ENCODE measurements around the gene PLEKHG4B. TPM values are rescaled to one million over a fixed set of nuclear protein-coding genes. Genes with fewer than 3 reads are reported as not detected.
"Not testable (repeated sequence)": the region's sequence is repeated elsewhere in the genome, so short reads cannot be mapped to it uniquely, and the experiment has no call there.

The PLEKHG4B gene
- total RNA-seq, 2 experiments from 2014 or later, result 0.10 TPM

- ChIA-PET CTCF (interaction anchor here (0.5 kb wide), 1 partner anchor 19 kb away, joined by 3 read pairs; no protein-coding TSS in a partner anchor), POLR2A (no interaction called here)
- no peak overlapping the region for H3K27ac Mint-ChIP-seq
- peaks cover 2% of the 10 kb centered on the region for H3K9me3 Mint-ChIP-seq
- H3K4me3 Mint-ChIP-seq, result no peak overlapping the region
- H3K27me3 Mint-ChIP-seq, result no peaks in the 10 kb centered on the region
- no peaks in the 10 kb centered on the region for H3K36me3 Mint-ChIP-seq (ENCODE audit: low read depth)
- H3K4me1 Mint-ChIP-seq, result no peaks in the 10 kb centered on the region
- DNase-seq, result no peak
Observed at GRCh38 chr5:162190-162564, 70.2 kb downstream of the PLEKHG4B start.

- Mint-ChIP-seq H3K9me3 (peaks cover 2% of the 10 kb centered on the region), H3K27ac (no peak overlapping the region), H3K36me3 (ENCODE audit: low read depth) (no peaks in the 10 kb centered on the region), H3K27me3 (no peaks in the 10 kb centered on the region), H3K4me1 (no peaks in the 10 kb centered on the region), H3K4me3 (no peak overlapping the region)
- DNase-seq, result no peak
- ChIA-PET POLR2A (no interaction called here), CTCF (interaction anchor here (0.5 kb wide), 1 partner anchor 19 kb away, joined by 3 read pairs; no protein-coding TSS in a partner anchor)
Observed at GRCh38 chr5:162565-163337, 70.8 kb downstream of the PLEKHG4B start.

GRCh38 chr5:163338-163620 is 71.3 kb downstream of the PLEKHG4B start:
- no peak for DNase-seq
- Mint-ChIP-seq H3K36me3 (ENCODE audit: low read depth) (no peaks in the 10 kb centered on the region), H3K27ac (no peak overlapping the region), H3K27me3 (no peaks in the 10 kb centered on the region), H3K4me3 (no peak overlapping the region), H3K9me3 (peaks cover 2% of the 10 kb centered on the region), H3K4me1 (no peaks in the 10 kb centered on the region)
- ChIA-PET POLR2A (no interaction called here), CTCF (no interaction called here)

- Mint-ChIP-seq H3K27ac (no peak overlapping the region), H3K4me3 (no peak overlapping the region), H3K9me3 (peaks cover 2% of the 10 kb centered on the region), H3K36me3 (ENCODE audit: low read depth) (no peaks in the 10 kb centered on the region), H3K27me3 (no peaks in the 10 kb centered on the region), H3K4me1 (no peaks in the 10 kb centered on the region)
- POLR2A ChIA-PET, result no interaction called here
- no peak for DNase-seq
- CTCF ChIA-PET, result no interaction called here
Observed at GRCh38 chr5:163841-164240, 71.9 kb downstream of the PLEKHG4B start.

GRCh38 chr5:164244-164643 is 72.3 kb downstream of the PLEKHG4B start:
- Mint-ChIP-seq H3K4me3 (no peak overlapping the region), H3K27ac (no peak overlapping the region)

GRCh38 chr5:164783-165182 is 72.8 kb downstream of the PLEKHG4B start:
- H3K4me3 Mint-ChIP-seq; H3K9me3 Mint-ChIP-seq; DNase-seq; H3K27ac Mint-ChIP-seq; CTCF ChIA-PET; H3K36me3 Mint-ChIP-seq (ENCODE audit: low read depth); H3K4me1 Mint-ChIP-seq; POLR2A ChIA-PET; H3K27me3 Mint-ChIP-seq: not testable (repeated sequence)

More at GRCh38 chr5:164244-164643, 72.3 kb downstream of the PLEKHG4B start:
- Mint-ChIP-seq H3K4me1 (no peaks in the 10 kb centered on the region), H3K36me3 (ENCODE audit: low read depth) (no peaks in the 10 kb centered on the region), H3K9me3 (peaks cover 2% of the 10 kb centered on the region), H3K27me3 (no peaks in the 10 kb centered on the region)
- no peak for DNase-seq
- ChIA-PET POLR2A (no interaction called here), CTCF (no interaction called here)

- CTCF ChIA-PET, result no interaction called here
- no peak for DNase-seq
- H3K27ac Mint-ChIP-seq, result peak overlapping the region; percentile 69
Observed at GRCh38 chr5:166441-167372, 74.7 kb downstream of the PLEKHG4B start.

GRCh38 chr5:167511-167910 is 75.5 kb downstream of the PLEKHG4B start:
- H3K4me3 Mint-ChIP-seq, result no peak overlapping the region
- DNase-seq, result no peak
- H3K4me1 Mint-ChIP-seq, result no peaks in the 10 kb centered on the region
- H3K27ac Mint-ChIP-seq, result no peak overlapping the region
- H3K36me3 Mint-ChIP-seq (ENCODE audit: low read depth), result no peaks in the 10 kb centered on the region
- H3K27me3 Mint-ChIP-seq, result no peaks in the 10 kb centered on the region
- CTCF ChIA-PET, result no interaction called here
- POLR2A ChIA-PET, result interaction anchor here (0.6 kb wide), 1 partner anchor 56 kb away, joined by 3 read pairs; no protein-coding TSS in a partner anchor
- peaks cover 2% of the 10 kb centered on the region for H3K9me3 Mint-ChIP-seq

More at GRCh38 chr5:166441-167372, 74.7 kb downstream of the PLEKHG4B start:
- H3K27me3 Mint-ChIP-seq, result no peaks in the 10 kb centered on the region
- POLR2A ChIA-PET, result interaction anchor here (0.6 kb wide), 1 partner anchor 55 kb away, joined by 3 read pairs; no protein-coding TSS in a partner anchor
- H3K9me3 Mint-ChIP-seq, result peaks cover 2% of the 10 kb centered on the region
- no peaks in the 10 kb centered on the region for H3K36me3 Mint-ChIP-seq (ENCODE audit: low read depth)
- no peaks in the 10 kb centered on the region for H3K4me1 Mint-ChIP-seq
- no peak overlapping the region for H3K4me3 Mint-ChIP-seq

GRCh38 chr5:167982-168660 is 76.2 kb downstream of the PLEKHG4B start:
- no peak for DNase-seq
- H3K27me3 Mint-ChIP-seq, result no peaks in the 10 kb centered on the region
- H3K4me3 Mint-ChIP-seq, result no peak overlapping the region
- ChIA-PET CTCF (interaction anchor here (0.6 kb wide), 1 partner anchor 829 kb away, joined by 3 read pairs; no protein-coding TSS in a partner anchor), POLR2A (no interaction called here)
- no peak overlapping the region for H3K27ac Mint-ChIP-seq
- H3K4me1 Mint-ChIP-seq, result no peaks in the 10 kb centered on the region
- H3K9me3 Mint-ChIP-seq, result peaks cover 2% of the 10 kb centered on the region
- no peaks in the 10 kb centered on the region for H3K36me3 Mint-ChIP-seq (ENCODE audit: low read depth)

- Mint-ChIP-seq H3K27me3 (no peaks in the 10 kb centered on the region), H3K27ac (no peak overlapping the region), H3K36me3 (ENCODE audit: low read depth) (no peaks in the 10 kb centered on the region), H3K9me3 (peaks cover under 1% of the 10 kb centered on the region), H3K4me3 (no peak overlapping the region), H3K4me1 (no peaks in the 10 kb centered on the region)
- ChIA-PET CTCF (no interaction called here), POLR2A (no interaction called here)
- no peak for DNase-seq
Observed at GRCh38 chr5:169071-169727, 77.2 kb downstream of the PLEKHG4B start.

GRCh38 chr5:169728-170094 is 77.7 kb downstream of the PLEKHG4B start:
- POLR2A ChIA-PET, result no interaction called here
- Mint-ChIP-seq H3K4me3 (no peak overlapping the region), H3K27me3 (no peaks in the 10 kb centered on the region), H3K36me3 (ENCODE audit: low read depth) (no peaks in the 10 kb centered on the region), H3K9me3 (no peaks in the 10 kb centered on the region), H3K27ac (no peak overlapping the region), H3K4me1 (no peaks in the 10 kb centered on the region)
- no peak for DNase-seq
- CTCF ChIA-PET, result no interaction called here

GRCh38 chr5:170971-171800 is 79.2 kb downstream of the PLEKHG4B start:
- Mint-ChIP-seq H3K36me3 (ENCODE audit: low read depth) (no peaks in the 10 kb centered on the region), H3K27ac (no peak overlapping the region), H3K4me3 (no peak overlapping the region), H3K27me3 (no peaks in the 10 kb centered on the region), H3K9me3 (no peaks in the 10 kb centered on the region), H3K4me1 (no peaks in the 10 kb centered on the region)
- no peak for DNase-seq
- ChIA-PET POLR2A (no interaction called here), CTCF (no interaction called here)
